Stimulated activated naive CD8-positive, alpha-beta T cell treated with anti-CD3 and anti-CD28 coated beads, Interleukin-15, amount 100 ng/mL, for 72 hours (primary cell): ENCODE data around the gene PGAP6.
"Not testable (repeated sequence)": the region's sequence is repeated elsewhere in the genome, so short reads cannot be mapped to it uniquely, and the experiment has no call there.

Source experiments
- ATAC-seq: fragments of 150-1000 bp; cut with Tn5 transposase; 2 replicates; pipeline ENCODE4 v1.10.0; 2021; ENCODE audit warnings: mild to moderate bottlenecking, moderate library complexity
- DNase-seq, 2 donors: peaks; one replicate each; pipeline ENCODE4 v3.0.0; 2021 to 2022
- H3K27ac Mint-ChIP-seq, 2 donors: one replicate each; pipeline ENCODE4 v1.8.0; 2022; ENCODE audit warnings: mild to moderate bottlenecking in 2 of 2, mixed read lengths in 2 of 2, moderate library complexity in 2 of 2
- H3K27me3 Mint-ChIP-seq: one replicate; pipeline ENCODE4 v1.8.0; 2022; ENCODE audit warnings: mixed read lengths
- H3K4me1 Mint-ChIP-seq: one replicate; pipeline ENCODE4 v1.8.0; 2022; ENCODE audit warnings: mild to moderate bottlenecking, mixed read lengths
- H3K4me3 Mint-ChIP-seq, 2 donors: one replicate each; pipeline ENCODE4 v1.8.0; 2022; ENCODE audit warnings: mild to moderate bottlenecking in 2 of 2, mixed read lengths in 2 of 2, moderate library complexity in 1 of 2
- H3K9me3 Mint-ChIP-seq, 2 donors: one replicate each; pipeline ENCODE4 v1.8.0; 2022; ENCODE audit warnings: mixed read lengths in 2 of 2

Gene PGAP6

GRCh38 chr16:391885-392335, 10.1 kb upstream of the PGAP6 start:
- Mint-ChIP-seq H3K9me3 (no peaks in the 10 kb centered on the region), H3K4me3 (no peak overlapping the region), H3K27ac (peak overlapping the region in 1 of 2 donors; percentile 78), H3K4me1 (peaks cover 24% of the 10 kb centered on the region), H3K27me3 (peaks cover 10% of the 10 kb centered on the region)
- DNase-seq (peak; percentile 87 to 93), ATAC-seq (peak; percentile 98)

DNA sequence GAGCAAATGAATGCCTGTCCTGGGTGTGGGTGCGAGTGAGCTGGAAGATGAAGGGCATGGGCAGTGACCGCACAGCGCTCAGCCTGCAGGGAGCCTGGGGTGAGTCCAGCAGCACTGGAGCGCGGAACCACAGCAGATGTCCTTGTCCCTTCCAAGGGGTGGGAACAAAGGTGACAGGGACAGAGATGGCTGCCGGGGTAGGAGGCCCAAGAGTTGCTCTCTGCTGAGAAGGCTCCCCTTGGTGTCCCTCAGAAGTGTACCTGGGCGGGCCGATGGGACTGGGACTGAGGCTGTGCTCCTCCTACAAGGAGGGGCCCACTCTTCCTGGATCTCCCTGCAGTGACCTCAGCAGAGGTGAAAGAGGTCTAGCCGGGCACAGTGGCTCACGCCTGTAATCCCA, 7.6 kb upstream of the PGAP6 start:
- no peak overlapping the region for H3K4me3 Mint-ChIP-seq
- DNase-seq (no peak), ATAC-seq (no peak)
- H3K4me1 Mint-ChIP-seq = peaks cover 16% of the 10 kb centered on the region
- no peaks in the 10 kb centered on the region for H3K9me3 Mint-ChIP-seq
- H3K27me3 Mint-ChIP-seq = no peaks in the 10 kb centered on the region
- H3K27ac Mint-ChIP-seq = peak overlapping the region in 1 of 2 donors; percentile 48

- H3K27me3 Mint-ChIP-seq, ATAC-seq, H3K9me3 Mint-ChIP-seq, H3K27ac Mint-ChIP-seq, DNase-seq, H3K4me3 Mint-ChIP-seq: not testable (repeated sequence)
- H3K4me1 Mint-ChIP-seq = peaks cover 28% of the 10 kb centered on the region
These were observed 6.2 kb upstream of the PGAP6 start for GRCh38 chr16:387761-388666.

DNA sequence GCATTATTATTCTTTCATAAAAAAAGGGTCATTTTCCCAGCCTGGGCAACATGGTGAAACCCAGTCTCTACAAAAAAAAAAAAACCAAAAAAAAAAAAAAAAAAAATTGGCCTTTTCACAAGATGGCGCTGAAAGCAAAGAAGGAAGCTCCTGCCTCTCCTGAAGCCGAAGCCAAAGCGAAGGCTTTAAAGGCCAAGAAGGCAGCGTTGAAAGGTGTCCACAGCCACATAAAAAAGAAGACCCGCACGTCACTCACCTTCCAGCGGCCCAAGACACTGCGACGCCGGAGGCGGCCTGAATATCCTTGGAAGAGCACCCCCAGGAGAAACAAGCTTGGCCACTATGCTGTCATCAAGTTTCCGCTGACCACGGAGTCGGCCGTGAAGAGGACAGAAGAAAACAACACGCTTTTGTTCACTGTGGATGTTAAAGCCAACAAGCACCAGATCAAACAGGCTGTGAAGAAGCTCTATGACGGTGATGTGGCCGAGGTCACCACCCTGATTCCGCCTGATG, 4.9 kb upstream of the PGAP6 start:
- Mint-ChIP-seq H3K4me3 (no peak overlapping the region), H3K4me1 (peaks cover 22% of the 10 kb centered on the region), H3K27me3 (no peaks in the 10 kb centered on the region), H3K27ac (no peak overlapping the region), H3K9me3 (no peaks in the 10 kb centered on the region)
- DNase-seq (no peak), ATAC-seq (no peak)

DNA sequence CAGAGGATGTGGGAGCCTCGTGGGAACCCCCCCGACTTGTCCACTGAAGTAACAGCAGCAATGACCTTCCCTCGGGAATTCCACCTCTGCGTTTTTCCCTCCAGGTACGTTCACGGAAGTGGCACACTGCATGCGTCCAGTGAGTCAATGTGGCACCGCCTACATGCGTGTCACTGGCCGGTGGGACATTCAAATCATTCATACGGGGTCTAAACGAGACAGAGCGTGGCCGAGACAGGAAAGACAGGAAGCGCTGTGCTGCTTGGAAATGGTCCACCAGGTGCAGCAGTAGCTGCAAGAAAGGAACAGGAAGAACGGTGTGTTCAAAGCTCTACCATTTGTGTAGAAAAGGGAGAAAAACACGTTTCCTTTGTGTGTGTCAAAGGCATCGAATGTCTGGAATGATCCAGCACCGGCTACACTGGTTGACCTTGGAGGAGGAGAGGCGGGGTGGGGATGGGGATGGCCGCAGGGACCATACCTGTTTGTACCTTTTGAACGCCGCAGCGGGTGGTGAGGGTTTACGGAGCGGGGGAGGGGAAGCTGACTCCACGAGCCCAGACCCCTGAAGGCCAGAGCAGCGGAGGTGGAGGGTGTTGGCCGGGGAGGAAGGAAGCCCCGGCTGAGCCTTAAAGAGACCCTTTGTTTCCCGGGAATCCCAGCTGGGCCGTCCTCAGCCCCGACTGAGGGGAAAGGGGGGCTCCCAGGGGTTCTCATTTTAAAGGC, 1.7 kb upstream of the PGAP6 start:
- H3K4me3 Mint-ChIP-seq = peak overlapping the region; percentile 53 to 64
- no peaks in the 10 kb centered on the region for H3K27me3 Mint-ChIP-seq
- peaks cover 33% of the 10 kb centered on the region for H3K4me1 Mint-ChIP-seq
- DNase-seq = peak in 1 of 2 donors; percentile 59
- peak overlapping the region in 1 of 2 donors; percentile 2 for H3K27ac Mint-ChIP-seq
- peak; percentile 68 for ATAC-seq
- H3K9me3 Mint-ChIP-seq = no peaks in the 10 kb centered on the region

DNA sequence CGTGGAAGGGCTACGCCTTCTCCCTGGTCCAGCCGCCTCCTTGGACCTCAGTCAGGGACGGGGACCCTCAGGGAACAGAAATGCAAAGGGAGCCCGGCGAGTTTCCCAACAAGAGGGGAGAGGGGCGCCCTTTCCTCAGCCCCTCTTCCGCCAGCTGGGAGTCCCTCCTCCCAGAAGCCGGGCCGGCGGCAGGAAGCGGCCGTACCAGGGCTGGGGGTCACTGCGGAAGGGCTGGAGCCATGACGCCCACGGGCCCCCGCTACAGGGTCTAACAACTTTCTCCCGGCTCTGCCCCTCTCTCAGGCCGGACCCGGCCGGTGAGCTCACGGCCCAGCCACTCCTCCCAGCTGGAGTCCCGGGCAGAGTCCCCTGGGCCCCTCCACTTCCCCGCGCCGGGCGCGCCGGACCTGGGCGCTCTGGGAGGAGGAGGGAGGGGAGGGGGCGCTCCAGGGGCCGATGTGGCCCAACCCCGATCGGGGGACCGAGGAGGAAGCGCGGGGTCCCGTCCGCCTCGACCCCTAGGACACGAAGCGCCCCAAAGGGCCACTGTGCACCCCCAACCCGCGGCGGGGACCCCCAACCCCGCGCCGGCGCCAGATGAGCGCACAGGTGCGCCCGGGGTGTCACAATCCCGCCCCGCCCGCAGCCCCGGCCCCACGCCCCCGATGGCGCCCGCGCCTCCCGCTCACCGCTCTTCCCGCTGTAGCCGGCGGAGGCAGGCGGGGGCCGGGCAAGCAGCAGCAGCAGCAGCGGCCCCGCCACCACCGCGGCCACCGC, 578 bp downstream of the PGAP6 start:
- peak overlapping the region; percentile 79 to 80 for H3K4me3 Mint-ChIP-seq
- peak overlapping the region in 1 of 2 donors; percentile 33 for H3K27ac Mint-ChIP-seq
- peaks cover 33% of the 10 kb centered on the region for H3K4me1 Mint-ChIP-seq
- no peaks in the 10 kb centered on the region for H3K9me3 Mint-ChIP-seq
- no peaks in the 10 kb centered on the region for H3K27me3 Mint-ChIP-seq
- DNase-seq (no peak), ATAC-seq (peak; percentile 49)

DNA sequence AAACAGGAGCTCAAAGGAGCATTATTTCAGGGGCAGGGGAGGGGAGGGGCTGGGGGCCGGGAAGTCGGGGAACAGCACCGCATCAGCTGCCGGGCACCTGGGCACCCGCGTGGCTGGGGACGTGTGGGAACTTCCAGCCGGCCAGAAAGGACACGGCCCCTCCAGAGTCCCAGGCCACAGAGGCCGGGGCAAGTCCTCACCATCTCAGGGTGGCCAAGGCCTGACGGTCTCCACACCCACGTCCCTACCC, 1.1 kb downstream of the PGAP6 start:
- Mint-ChIP-seq H3K27me3 (no peaks in the 10 kb centered on the region), H3K4me1 (peaks cover 33% of the 10 kb centered on the region), H3K27ac (peak overlapping the region in 1 of 2 donors; percentile 33), H3K9me3 (no peaks in the 10 kb centered on the region), H3K4me3 (peak overlapping the region; percentile 79 to 80)
- DNase-seq (peak in 1 of 2 donors; percentile 16), ATAC-seq (no peak)

GRCh38 chr16:379961-380761, 1.6 kb downstream of the PGAP6 start:
- no peaks in the 10 kb centered on the region for H3K9me3 Mint-ChIP-seq
- no peaks in the 10 kb centered on the region for H3K27me3 Mint-ChIP-seq
- no peak for ATAC-seq
- no peak overlapping the region for H3K27ac Mint-ChIP-seq
- DNase-seq = peak in 1 of 2 donors; percentile 18
- peak overlapping the region; percentile 61 to 79 for H3K4me3 Mint-ChIP-seq
- H3K4me1 Mint-ChIP-seq = peaks cover 33% of the 10 kb centered on the region

GRCh38 chr16:379183-379960, 2.4 kb downstream of the PGAP6 start:
- DNase-seq (no peak), ATAC-seq (no peak)
- no peaks in the 10 kb centered on the region for H3K27me3 Mint-ChIP-seq
- peaks cover 33% of the 10 kb centered on the region for H3K4me1 Mint-ChIP-seq
- peak overlapping the region in 1 of 2 donors; percentile 79 for H3K4me3 Mint-ChIP-seq
- H3K27ac Mint-ChIP-seq = no peak overlapping the region
- H3K9me3 Mint-ChIP-seq = no peaks in the 10 kb centered on the region

GRCh38 chr16:378821-379182, 3.0 kb downstream of the PGAP6 start:
- Mint-ChIP-seq H3K4me3 (peak overlapping the region in 1 of 2 donors; percentile 26), H3K4me1 (peaks cover 27% of the 10 kb centered on the region), H3K27ac (no peak overlapping the region), H3K9me3 (no peaks in the 10 kb centered on the region), H3K27me3 (no peaks in the 10 kb centered on the region)
- ATAC-seq (no peak), DNase-seq (no peak)

GRCh38 chr16:378113-378820, 3.5 kb downstream of the PGAP6 start:
- not testable (repeated sequence) for H3K4me3 Mint-ChIP-seq, H3K9me3 Mint-ChIP-seq, H3K27me3 Mint-ChIP-seq, DNase-seq, ATAC-seq
- peak overlapping the region in 1 of 2 donors; percentile 88 for H3K27ac Mint-ChIP-seq
- peaks cover 22% of the 10 kb centered on the region for H3K4me1 Mint-ChIP-seq

- Mint-ChIP-seq H3K27ac (no peak overlapping the region), H3K4me3 (no peak overlapping the region), H3K9me3 (no peaks in the 10 kb centered on the region), H3K4me1 (peaks cover 14% of the 10 kb centered on the region), H3K27me3 (no peaks in the 10 kb centered on the region)
- DNase-seq (no peak), ATAC-seq (no peak)
These were observed 4.3 kb downstream of the PGAP6 start for GRCh38 chr16:377419-377951.

- H3K27ac Mint-ChIP-seq = no peak overlapping the region
- no peak overlapping the region for H3K4me3 Mint-ChIP-seq
- H3K27me3 Mint-ChIP-seq = no peaks in the 10 kb centered on the region
- peaks cover 12% of the 10 kb centered on the region for H3K4me1 Mint-ChIP-seq
- no peak for DNase-seq
- no peak for ATAC-seq
- H3K9me3 Mint-ChIP-seq = no peaks in the 10 kb centered on the region
These were observed 4.9 kb downstream of the PGAP6 start for GRCh38 chr16:376817-377418.
